HG03442 (cell line): ENCODE data around the gene ZDBF2.
"Not testable (repeated sequence)": the region's sequence is repeated elsewhere in the genome, so short reads cannot be mapped to it uniquely, and the experiment has no call there.

Source experiments
- ATAC-seq: cut with Tn5 transposase; IDR thresholded peaks from one replicate; pipeline ENCODE4 v1.9.1; 2021; ENCODE audit warnings: mild to moderate bottlenecking, moderate library complexity; ENCODE audit not compliant: unreplicated experiment

ZDBF2 gene

DNA sequence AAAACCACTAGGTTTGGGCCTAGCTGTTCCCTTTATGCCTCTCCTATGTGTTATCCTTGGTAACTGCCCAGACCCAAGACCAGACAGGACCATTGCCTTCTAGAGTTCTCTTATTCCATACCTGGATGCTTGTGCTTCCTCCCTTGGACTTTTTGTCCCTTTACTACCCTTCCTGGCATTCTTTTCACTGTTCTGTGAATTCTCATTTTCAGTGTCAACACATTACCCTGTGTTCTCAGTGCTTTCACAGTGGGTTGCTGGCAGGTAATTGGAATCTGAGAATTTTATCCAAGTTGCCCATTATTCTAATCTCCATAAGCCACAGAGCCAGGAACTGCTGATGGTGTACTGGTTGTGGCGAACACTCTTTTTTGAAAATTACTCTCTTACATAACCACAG, 41.7 kb downstream of the ZDBF2 start:
- ATAC-seq = no peak

GRCh38 chr2:206323033-206323432, 48.6 kb downstream of the ZDBF2 start:
- ATAC-seq = no peak

GRCh38 chr2:206323486-206323885, 49.0 kb downstream of the ZDBF2 start:
- ATAC-seq = no peak

DNA sequence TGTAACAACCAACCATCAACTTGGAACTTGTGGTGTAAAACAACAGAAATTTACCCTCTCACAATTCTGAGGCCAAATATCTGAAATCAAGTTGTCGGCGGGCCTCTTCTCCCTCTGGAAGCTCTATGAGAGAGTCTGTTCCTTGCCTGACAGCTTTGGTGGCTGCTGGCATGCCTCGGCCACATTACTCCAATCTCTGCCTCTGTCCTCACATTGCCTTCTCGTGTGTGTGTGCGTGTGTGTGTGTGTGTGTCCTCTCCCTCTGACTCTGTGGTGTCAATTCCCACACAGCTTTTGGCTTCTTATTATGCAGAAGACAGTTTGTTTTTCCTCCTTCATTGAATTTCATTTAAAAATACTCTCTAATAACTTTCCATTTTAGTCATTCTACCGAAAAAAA, 50.4 kb downstream of the ZDBF2 start:
- ATAC-seq = no peak

DNA sequence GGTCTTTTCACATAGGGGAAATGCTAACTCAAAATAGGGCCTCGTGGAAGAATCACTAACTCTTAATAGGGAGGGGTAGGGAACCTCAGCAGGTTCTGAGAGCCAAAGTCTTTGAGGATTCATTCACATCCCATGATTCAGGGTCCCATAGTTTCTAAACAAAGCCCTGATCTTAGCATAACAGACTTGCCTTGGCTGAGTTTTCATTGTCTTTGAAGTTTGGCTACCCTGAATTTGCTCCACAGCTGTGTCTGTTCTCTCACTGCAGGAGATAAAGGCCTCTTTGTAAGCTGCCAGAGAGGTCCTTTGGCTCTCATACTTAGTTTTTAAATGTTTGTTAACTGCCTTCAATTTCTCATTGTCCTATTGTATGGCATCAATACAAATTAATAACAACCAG, 54.5 kb downstream of the ZDBF2 start:
- ATAC-seq = no peak

DNA sequence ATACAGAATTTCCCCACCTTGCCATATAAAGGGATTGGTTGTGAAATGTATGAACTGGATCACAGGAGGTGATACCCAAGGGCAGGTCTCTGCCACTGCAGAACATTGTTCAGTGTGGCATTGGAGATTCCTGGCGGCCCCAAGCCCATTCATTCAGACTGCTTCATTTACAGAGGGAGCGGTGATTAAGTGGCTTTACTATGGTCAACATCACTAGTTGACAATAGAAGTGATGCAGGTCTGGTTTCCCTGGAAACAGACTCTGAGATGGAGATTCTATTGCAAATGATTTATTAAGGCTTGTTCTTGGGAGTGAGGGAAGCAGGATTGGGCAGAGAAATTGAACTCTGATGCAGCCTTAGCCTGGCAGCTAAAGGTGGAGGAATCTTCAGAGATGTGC, 62.4 kb downstream of the ZDBF2 start:
- no peak for ATAC-seq

GRCh38 chr2:206337956-206338355, 63.5 kb downstream of the ZDBF2 start:
- no peak for ATAC-seq

GRCh38 chr2:206341396-206341795, 66.9 kb downstream of the ZDBF2 start:
- ATAC-seq = no peak

GRCh38 chr2:206343144-206343543, 68.7 kb downstream of the ZDBF2 start:
- no peak for ATAC-seq

GRCh38 chr2:206343816-206344215, 69.4 kb downstream of the ZDBF2 start:
- ATAC-seq = no peak

DNA sequence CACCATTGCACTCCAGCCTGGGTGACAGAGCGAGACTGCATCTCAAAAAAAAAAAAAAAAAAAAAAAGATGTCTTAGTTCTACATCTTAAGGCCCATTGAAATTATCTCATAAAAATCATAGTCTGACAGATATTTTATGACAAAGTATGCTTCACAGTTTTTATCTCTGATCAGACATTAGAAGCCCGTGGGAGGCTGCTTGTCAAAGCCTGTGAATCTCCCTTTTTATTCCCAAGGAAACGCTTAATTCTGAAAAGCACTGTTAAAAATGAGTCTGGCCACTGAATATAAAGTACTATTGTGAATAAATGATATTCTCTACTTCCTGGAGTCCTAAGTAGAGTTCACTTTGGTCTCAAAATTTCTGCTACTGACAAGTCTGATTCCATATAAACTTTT, 71.1 kb downstream of the ZDBF2 start:
- ATAC-seq = no peak

DNA sequence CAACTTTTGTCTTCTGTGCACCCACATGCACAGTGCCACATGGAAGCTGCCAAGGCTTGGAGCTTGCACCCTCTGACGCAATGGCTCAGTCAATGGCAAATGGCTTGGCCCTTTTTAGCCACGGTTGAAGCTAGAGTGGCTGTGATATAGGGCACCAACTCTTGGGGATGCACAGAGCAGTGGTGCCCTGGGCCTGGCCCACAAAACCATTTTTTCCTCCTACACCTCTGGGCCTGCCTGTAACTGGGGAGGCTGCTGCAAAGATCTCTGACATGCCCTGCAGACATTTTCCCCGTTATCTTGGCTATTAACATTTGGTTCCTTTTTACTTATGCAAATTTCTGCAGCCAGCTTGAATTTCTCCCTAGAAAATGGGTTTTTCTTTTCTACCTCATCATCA, 74.9 kb downstream of the ZDBF2 start:
- ATAC-seq = no peak

- ATAC-seq = no peak
These were observed 78.1 kb downstream of the ZDBF2 start for GRCh38 chr2:206352571-206352970.

GRCh38 chr2:206353685-206354084, 79.2 kb downstream of the ZDBF2 start:
- peak; percentile 63 for ATAC-seq

GRCh38 chr2:206354129-206354528, 79.7 kb downstream of the ZDBF2 start:
- ATAC-seq = peak; percentile 61

- not testable (repeated sequence) for ATAC-seq
These were observed 82.4 kb downstream of the ZDBF2 start for GRCh38 chr2:206356840-206357239.

DNA sequence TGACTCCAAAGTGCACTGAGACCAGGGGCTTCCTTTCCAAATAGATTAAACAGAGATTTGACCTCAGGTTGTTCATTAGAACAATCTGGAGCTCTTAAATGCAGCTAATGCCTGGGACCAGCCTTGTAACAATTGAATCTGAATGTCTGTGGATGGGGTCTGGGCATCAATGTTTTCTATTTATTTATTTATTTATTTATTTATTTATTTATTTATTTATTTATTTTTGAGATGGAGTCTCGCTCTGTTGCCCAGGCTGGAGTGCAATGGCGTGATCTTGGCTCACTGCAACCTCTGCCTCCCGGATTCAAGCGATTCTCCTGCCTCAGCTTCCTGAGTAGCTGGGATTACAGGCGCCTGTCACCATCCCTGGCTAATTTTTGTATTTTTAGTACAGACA, 86.4 kb downstream of the ZDBF2 start:
- not testable (repeated sequence) for ATAC-seq

- peak; percentile 89 for ATAC-seq
These were observed 87.1 kb downstream of the ZDBF2 start for GRCh38 chr2:206361407-206362045.
